ENCODE data around the gene NRG3. TPM values are rescaled to one million over a fixed set of nuclear protein-coding genes. Genes with fewer than 3 reads are reported as not detected.
A peak's percentile ranks its signal among the peaks of the same experiment; 100 is the strongest.

Gene NRG3
- total and polyA plus RNA-seq, 7 donors: 0.03 to 0.10 TPM; not detected in 5

GRCh38 chr10:82282782-82283456 is 407.9 kb downstream of the NRG3 start:
- 63 to 75% (median 64%) methylated on average over 8 of the region's 8 CpGs for WGBS, 3 donors
- DNase-seq: no peak
- Histone ChIP-seq H3K9me3 (no peaks in the 10 kb centered on the region), H3K4me3 (no peak overlapping the region), H3K36me3 (ENCODE audit: insufficient read depth in 1 of 2, low read depth in 1 of 2) (no peaks in the 10 kb centered on the region), H3K27me3 (ENCODE audit: insufficient read depth in 3 of 3, low read length in 2 of 3) (no peaks in the 10 kb centered on the region), H3K27ac (no peak overlapping the region), H3K4me1 (no peaks in the 10 kb centered on the region)
- no peak for TF ChIP-seq CTCF (IDR thresholded peaks at IDR 0.05)
- intact Hi-C loops (cut with DNase I): no loop called here
- no peak for ATAC-seq

- no peak for TF ChIP-seq CTCF (IDR thresholded peaks at IDR 0.05)
- intact Hi-C loops (cut with DNase I): no loop called here
- ATAC-seq: no peak
- H3K36me3 ChIP-seq (ENCODE audit: insufficient read depth in 1 of 2, low read depth in 1 of 2): no peaks in the 10 kb centered on the region
- no peaks in the 10 kb centered on the region for H3K9me3 ChIP-seq
- no peak overlapping the region for H3K27ac ChIP-seq
- 77 to 83% (median 83%) methylated on average over 2 of the region's 2 CpGs for WGBS, 3 donors
- no peaks in the 10 kb centered on the region for H3K4me1 ChIP-seq
- DNase-seq: no peak
- no peak overlapping the region for H3K4me3 ChIP-seq
- H3K27me3 ChIP-seq (ENCODE audit: insufficient read depth in 3 of 3, low read length in 2 of 3): no peaks in the 10 kb centered on the region
Observed at GRCh38 chr10:82284180-82284579, 409.2 kb downstream of the NRG3 start.

- ATAC-seq (peak in 1 of 4 donors; percentile 72), DNase-seq (no peak)
- intact Hi-C loops (cut with DNase I): no loop called here
- H3K27me3 ChIP-seq (ENCODE audit: insufficient read depth in 3 of 3, low read length in 2 of 3): no peaks in the 10 kb centered on the region
- no peak for TF ChIP-seq CTCF (IDR thresholded peaks at IDR 0.05)
- H3K4me3 ChIP-seq: no peak overlapping the region
- no peaks in the 10 kb centered on the region for H3K36me3 ChIP-seq (ENCODE audit: insufficient read depth in 1 of 2, low read depth in 1 of 2)
- no peaks in the 10 kb centered on the region for H3K9me3 ChIP-seq
- 74 to 84% (median 79%) methylated on average over 6 of the region's 6 CpGs for WGBS, 3 donors
- no peak overlapping the region for H3K27ac ChIP-seq
- no peaks in the 10 kb centered on the region for H3K4me1 ChIP-seq
Observed at GRCh38 chr10:82288461-82288881, 413.5 kb downstream of the NRG3 start.

GRCh38 chr10:82289945-82290344 is 415.0 kb downstream of the NRG3 start:
- no peak for DNase-seq
- 69 to 78% (median 69%) methylated on average over 3 of the region's 3 CpGs for WGBS, 3 donors
- no peak for TF ChIP-seq CTCF (IDR thresholded peaks at IDR 0.05)

GRCh38 chr10:82294874-82295378 is 419.9 kb downstream of the NRG3 start:
- TF ChIP-seq CTCF (IDR thresholded peaks at IDR 0.05): no peak
- ATAC-seq: no peak
- no peaks in the 10 kb centered on the region for H3K4me1 ChIP-seq
- intact Hi-C loops (cut with DNase I): no loop called here
- DNase-seq: no peak
- no peaks in the 10 kb centered on the region for H3K9me3 ChIP-seq
- no peak overlapping the region for H3K4me3 ChIP-seq
- WGBS, 3 donors: 69 to 79% (median 73%) methylated on average over 3 of the region's 3 CpGs
- H3K27ac ChIP-seq: no peak overlapping the region
- no peaks in the 10 kb centered on the region for H3K36me3 ChIP-seq (ENCODE audit: insufficient read depth in 1 of 2, low read depth in 1 of 2)
- no peaks in the 10 kb centered on the region for H3K27me3 ChIP-seq (ENCODE audit: insufficient read depth in 3 of 3, low read length in 2 of 3)

More at GRCh38 chr10:82289945-82290344, 415.0 kb downstream of the NRG3 start:
- ATAC-seq: no peak
- no peaks in the 10 kb centered on the region for H3K4me1 ChIP-seq
- H3K27me3 ChIP-seq (ENCODE audit: insufficient read depth in 3 of 3, low read length in 2 of 3): no peaks in the 10 kb centered on the region
- intact Hi-C loops (cut with DNase I): no loop called here
- H3K4me3 ChIP-seq: no peak overlapping the region
- H3K27ac ChIP-seq: no peak overlapping the region
- H3K9me3 ChIP-seq: no peaks in the 10 kb centered on the region
- H3K36me3 ChIP-seq (ENCODE audit: insufficient read depth in 1 of 2, low read depth in 1 of 2): no peaks in the 10 kb centered on the region
